ENCODE data around the gene ZFY. TPM values are rescaled to one million over a fixed set of nuclear protein-coding genes. Genes with fewer than 3 reads are reported as not detected.

The ZFY gene
- total RNA-seq, 1 donor from 2014 or later, result 12.2 TPM

Other genes starting within 250 kb of the ZFY start
- gene SRY, start 147.7 kb upstream of the ZFY start, total RNA-seq, result not detected
- gene RPS4Y1, start 93.8 kb upstream of the ZFY start, total RNA-seq, result 194 TPM

All from Right ventricle myocardium inferior (tissue), 1 donor.